ENCODE data around the gene PTPRM. TPM values are rescaled to one million over a fixed set of nuclear protein-coding genes. Genes with fewer than 3 reads are reported as not detected.

Gene PTPRM
- total RNA-seq, 1 donor from 2014 or later: 256 TPM

GRCh38 chr18:7598167-7599047 lies 31.3 kb downstream of the PTPRM start:
- no peak for DNase-seq (ENCODE audit: extremely low read depth, low read depth, low spot score)

DNA sequence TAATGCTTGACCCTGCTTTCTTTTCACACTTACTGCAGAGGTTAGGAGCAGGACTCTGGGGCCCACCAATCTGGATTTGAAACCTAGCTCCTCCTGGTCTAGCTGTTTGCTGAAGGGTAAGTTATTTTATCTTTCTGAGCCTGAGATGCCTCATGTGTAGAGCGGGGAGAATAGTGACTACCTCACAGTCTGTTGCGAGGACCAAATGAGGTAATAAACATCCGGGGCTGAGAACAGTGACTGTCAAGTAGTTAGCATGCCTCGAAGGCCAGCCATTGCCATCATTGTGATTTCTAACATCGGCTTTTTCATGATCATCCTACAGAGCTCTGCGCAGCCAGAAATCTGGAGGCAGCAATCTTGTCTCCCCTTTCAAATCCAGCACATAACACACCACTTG lies 32.9 kb downstream of the PTPRM start:
- no peak for DNase-seq (ENCODE audit: extremely low read depth, low read depth, low spot score)

DNA sequence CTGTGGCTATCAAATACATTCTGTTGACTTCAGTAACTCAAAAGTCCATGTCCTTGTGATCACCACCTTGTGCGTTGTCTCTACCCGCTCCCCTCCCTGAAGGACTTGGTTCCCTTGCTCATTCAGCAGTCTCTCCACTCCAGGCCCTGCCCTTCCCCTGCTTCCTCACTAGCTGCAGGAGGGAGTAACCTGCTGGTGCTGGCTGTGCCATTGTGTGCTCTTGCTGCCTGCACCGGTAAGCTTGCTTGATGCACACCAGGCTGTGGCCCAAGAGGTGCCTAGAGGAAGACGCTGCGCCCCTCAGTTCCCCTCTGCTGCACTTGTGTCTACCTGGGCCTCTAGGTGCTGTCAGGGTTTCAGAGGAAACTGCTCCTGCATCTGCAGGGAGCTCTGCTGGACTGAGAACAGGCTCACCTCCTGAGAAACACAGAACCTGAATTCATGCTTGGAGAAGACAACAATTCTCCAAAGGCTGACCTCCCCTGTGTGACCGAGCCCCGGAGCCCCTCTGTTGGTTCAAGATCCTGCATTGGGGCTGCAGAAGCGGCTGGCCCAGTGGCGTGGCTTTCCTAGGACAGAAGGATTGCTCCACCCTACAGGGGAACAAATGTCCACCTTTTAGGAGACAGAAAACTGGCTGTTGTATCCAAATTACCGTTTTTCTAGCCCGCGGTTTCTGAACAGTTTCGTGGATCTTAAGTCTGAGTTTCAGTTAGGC lies 33.6 kb downstream of the PTPRM start:
- DNase-seq (ENCODE audit: extremely low read depth, low read depth, low spot score): no peak

- DNase-seq (ENCODE audit: extremely low read depth, low read depth, low spot score): no peak
These were observed 34.1 kb downstream of the PTPRM start for GRCh38 chr18:7601246-7601615.

DNA sequence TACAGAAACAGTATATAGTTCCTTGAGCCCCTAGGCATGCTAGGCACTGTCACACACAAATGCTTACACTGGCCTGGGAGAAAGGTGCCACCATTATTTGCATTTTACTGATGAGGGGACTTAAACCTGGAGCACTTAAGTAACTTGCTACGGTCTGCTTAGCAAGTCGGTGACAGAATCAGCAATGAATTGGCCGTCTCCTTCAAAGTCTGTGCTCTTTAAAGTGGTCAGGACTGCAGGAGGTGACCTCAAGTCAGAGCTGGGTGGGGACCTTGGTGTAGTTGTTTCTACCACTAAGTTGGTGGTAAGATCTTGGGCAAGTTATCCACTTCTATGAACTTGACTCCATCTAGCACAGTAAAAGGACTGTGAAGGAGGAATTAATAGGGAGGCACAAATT lies 34.8 kb downstream of the PTPRM start:
- no peak for DNase-seq (ENCODE audit: extremely low read depth, low read depth, low spot score)

DNA sequence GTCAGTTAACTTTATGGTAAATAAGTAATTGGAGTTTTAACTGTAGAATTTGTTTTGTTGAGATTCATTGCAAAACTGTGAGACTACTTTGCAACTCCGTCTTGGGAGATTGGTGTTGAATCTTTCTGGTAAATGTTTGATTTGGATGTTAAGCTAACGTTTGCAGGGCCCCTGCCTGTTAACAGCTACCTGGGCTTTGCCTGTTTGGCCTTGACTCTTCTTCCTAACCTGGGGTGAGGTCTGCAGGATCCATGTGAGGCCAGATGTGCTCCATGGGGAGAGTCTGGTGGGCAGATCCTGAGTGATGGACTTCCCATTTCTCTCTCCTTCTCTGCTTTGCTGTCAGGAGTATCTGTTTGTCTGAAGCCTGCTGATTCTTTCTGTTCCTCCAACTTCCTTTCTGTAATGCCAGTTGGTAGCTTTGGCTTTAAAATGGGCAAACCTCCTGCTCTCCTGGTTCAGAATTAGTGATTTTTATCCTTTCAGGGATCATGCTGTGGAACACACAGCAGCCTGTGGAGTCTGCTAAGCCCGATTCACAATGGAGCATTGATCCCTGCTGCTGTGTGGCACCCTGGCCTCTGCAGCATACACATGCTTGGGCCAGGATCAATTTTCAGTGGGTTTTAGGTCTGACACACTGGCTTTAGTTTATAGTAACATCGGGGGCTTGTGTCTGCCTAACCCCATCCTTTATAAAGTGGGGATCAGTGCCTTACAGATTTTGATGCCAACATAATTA lies 36.3 kb downstream of the PTPRM start:
- DNase-seq (ENCODE audit: extremely low read depth, low read depth, low spot score): no peak

DNA sequence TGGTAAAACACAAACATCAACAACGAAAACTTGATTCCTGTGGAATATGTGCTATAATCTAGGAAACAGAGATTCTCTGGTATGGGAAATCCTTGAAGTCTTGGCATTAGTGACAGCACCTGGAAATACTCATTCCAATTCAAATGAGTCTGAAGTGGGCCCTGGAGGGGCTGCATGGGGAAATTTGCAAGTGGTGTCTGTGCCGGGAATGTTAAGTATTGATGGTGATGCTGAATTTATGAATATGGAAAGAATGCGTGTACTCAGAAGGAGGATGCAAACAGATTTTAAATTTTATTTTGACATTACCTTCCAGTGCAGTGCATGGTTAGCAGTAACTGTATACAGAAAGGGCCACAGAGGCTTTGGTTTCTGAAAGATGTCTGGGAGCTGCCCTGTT lies 37.2 kb downstream of the PTPRM start:
- DNase-seq (ENCODE audit: extremely low read depth, low read depth, low spot score): no peak

GRCh38 chr18:7605705-7606104 lies 38.6 kb downstream of the PTPRM start:
- no peak for DNase-seq (ENCODE audit: extremely low read depth, low read depth, low spot score)

- DNase-seq (ENCODE audit: extremely low read depth, low read depth, low spot score): no peak
These were observed 40.5 kb downstream of the PTPRM start for GRCh38 chr18:7607540-7608173.

DNA sequence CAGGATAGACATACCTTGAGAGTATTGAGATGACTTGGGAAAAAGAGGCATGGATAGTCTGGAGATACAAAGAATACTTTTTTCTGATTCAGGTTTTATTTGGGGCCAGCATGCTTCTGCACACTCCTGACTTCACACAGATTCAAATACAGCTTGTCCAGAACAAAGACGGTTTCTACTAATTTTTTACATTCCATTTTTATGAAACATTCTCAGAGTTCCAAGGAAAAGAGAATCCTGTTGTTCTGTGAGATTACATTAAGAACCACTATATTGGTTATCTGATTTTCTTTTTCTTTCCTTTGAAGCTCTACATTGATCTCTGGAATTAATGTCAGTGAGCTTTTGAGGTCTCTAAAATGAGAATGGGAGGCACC lies 41.0 kb downstream of the PTPRM start:
- no peak for DNase-seq (ENCODE audit: extremely low read depth, low read depth, low spot score)

DNA sequence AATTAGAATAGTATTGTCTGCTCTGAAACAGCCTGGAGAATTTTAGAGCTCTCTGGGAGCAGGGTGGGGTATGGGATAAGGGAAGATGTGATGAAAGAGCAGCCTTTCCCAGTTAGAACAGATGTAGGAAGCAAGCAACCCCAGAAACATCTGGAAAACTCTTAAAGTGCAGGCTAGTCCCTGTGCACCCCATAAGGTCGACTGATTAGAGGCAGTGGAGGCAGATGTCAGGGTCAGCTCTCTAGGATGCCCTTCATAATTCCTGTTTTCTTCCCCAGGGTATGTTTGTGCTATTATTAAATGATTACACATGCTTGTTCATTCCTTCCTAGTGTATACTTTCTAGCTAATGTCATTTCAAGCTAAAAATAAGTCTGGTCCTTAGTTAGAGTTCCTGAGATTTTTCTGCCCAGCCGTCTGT lies 41.7 kb downstream of the PTPRM start:
- no peak for DNase-seq (ENCODE audit: extremely low read depth, low read depth, low spot score)

- no peak for DNase-seq (ENCODE audit: extremely low read depth, low read depth, low spot score)
These were observed 42.5 kb downstream of the PTPRM start for GRCh38 chr18:7609617-7610016.

DNA sequence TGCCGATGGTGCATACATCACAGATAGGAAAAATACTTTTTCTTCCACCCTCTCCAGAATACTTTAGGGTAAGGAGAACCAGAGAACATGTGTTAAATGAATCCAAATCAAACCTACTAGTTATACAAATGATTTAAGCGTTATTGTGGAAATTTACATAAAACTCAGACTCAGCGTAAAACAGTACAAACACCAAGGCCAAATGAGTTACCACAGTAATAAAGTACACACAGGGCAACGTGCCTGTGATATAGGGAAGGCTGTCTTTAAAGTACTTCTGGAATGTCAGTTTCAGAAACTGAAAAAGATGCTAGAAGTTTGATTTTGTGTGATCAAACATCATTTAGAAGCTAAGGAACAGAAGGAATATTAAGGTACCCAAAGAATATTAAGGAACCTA lies 46.9 kb downstream of the PTPRM start:
- DNase-seq (ENCODE audit: extremely low read depth, low read depth, low spot score): no peak

GRCh38 chr18:7615840-7616239 lies 48.7 kb downstream of the PTPRM start:
- DNase-seq (ENCODE audit: extremely low read depth, low read depth, low spot score): no peak

DNA sequence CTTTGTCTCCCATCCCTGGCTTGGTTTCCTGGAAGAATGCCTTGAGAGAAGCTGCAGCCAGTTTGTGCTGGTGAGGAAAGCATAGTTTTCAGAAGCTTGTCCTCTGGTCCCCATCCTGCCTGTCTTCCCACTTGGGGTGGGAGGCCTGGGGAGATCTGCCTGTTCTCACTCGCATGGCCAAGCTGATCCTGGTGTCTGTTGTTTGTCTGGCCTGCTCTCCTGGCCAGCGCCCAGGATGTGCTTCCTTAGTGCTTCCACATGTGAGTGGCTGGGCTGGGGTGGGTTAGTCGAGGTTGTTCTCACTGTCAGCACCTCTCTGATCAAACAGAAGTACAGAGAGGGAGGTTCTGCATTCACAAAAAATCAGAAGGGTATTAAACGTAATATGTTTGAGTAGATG lies 49.5 kb downstream of the PTPRM start:
- DNase-seq (ENCODE audit: extremely low read depth, low read depth, low spot score): no peak

- DNase-seq (ENCODE audit: extremely low read depth, low read depth, low spot score): no peak
These were observed 50.8 kb downstream of the PTPRM start for GRCh38 chr18:7617738-7618422.

DNA sequence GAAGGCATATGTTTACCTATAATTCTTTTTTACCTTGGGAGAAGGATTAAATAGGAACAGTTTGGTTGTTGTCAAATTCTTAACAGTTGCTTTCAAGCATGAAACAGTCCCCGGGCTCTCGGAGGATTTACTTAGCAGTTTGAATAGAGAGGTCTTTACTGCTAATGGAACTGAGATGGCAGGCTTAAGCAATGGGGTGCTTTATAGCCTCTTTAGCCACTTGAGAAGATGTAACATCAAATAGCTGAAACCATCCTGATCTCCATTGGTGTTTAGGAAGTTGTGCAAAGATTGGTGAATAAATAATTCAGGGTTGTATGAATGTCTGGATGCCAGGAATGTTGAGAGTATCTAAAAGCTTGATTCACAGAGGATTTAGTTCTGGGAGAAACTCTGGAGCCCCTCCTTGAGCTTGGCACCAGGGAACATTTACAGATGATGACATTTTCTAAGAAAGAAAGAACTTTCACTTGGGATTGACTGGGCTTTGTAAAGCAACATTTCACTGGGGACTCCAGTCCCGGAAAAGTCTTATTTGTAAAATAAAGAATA lies 51.9 kb downstream of the PTPRM start:
- DNase-seq (ENCODE audit: extremely low read depth, low read depth, low spot score): no peak

DNA sequence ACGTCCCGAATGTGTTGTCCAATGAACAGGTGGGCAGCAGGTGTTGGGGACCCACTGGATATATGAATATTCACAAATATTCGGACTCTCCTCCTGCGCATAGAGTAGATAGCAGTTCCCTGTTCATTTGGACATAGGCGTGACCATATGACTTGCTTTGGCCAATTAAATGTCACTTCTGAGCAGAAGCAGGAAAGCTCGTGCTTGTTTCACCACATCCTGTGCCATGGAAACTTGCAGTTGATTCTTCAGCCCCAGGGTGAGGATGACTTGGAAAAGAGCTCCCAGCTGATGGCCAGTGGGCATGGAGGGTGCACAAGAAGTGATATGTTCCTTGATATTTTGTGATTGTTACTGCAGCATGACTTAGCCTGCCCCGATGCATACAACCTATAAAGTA lies 52.6 kb downstream of the PTPRM start:
- no peak for DNase-seq (ENCODE audit: extremely low read depth, low read depth, low spot score)

GRCh38 chr18:7622721-7623120 lies 55.6 kb downstream of the PTPRM start:
- DNase-seq (ENCODE audit: extremely low read depth, low read depth, low spot score): no peak

DNA sequence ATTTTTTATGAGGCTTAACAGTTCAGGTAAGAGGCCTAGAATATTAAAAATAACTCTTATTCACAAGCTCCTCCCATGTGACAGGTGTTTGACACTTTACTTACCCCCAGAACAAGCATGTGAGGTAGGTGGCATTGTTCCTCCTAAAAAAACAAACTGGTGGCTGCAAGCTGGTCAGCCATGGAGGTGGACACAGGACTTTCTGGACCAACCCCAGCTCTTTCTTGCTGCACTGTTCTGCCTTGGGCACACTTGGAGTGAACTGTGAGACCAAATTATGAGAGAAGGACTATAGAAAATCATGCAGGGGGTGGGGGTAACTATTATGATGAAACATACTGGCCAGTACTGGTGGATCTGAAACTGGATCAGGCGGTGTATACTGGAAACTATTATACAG lies 56.6 kb downstream of the PTPRM start:
- DNase-seq (ENCODE audit: extremely low read depth, low read depth, low spot score): no peak

All from glomerular endothelial cell (primary cell).